Keratinocyte (primary cell): ENCODE results near the gene CPSF3.

ENCODE experiments used
- EZH2 ChIP-seq: IDR thresholded peaks from one replicate; pipeline ENCODE4 v1.6.1; 2012; ENCODE audit warnings: inconsistent platforms, mild to moderate bottlenecking, low read length, moderate library complexity
- TF ChIP-seq, protein P1 (sequence below), 3 experiments: IDR thresholded peaks in 1 of 3; conservative IDR thresholded peaks in 1 of 3; optimal IDR thresholded peaks in 1 of 3; 2 replicates in 2 of 3; 3 replicates in 1 of 3; pipeline versions ENCODE3 to v1.5.1; 2011; ENCODE audit warnings: low read length in 3 of 3, mild to moderate bottlenecking in 3 of 3, moderate library complexity in 2 of 3, control low read depth in 1 of 3, inconsistent platforms in 1 of 3; ENCODE audit not compliant: insufficient read depth in 2 of 3; ENCODE audit errors: extremely low read depth in 1 of 3

DNA sequence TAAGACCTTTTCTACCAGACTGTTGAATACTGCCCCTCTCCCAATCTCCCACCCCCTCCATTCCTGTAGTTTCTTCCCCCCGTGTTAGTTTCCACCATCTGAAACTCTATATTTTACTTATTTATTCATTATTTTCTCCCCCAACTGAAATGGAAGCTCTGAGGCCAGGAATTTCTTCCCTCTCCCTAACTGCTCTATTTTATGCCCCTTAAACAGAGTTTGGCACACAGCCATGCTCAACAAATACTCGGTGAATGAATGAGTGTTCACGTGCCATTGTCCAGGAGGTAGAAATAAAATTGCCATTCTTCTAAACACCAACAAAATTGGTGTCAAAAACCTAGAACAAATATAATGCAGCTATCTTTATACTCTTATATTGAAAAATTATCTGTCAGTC is 5.7 kb upstream of the CPSF3 start:
- TF ChIP-seq, protein P1, sequence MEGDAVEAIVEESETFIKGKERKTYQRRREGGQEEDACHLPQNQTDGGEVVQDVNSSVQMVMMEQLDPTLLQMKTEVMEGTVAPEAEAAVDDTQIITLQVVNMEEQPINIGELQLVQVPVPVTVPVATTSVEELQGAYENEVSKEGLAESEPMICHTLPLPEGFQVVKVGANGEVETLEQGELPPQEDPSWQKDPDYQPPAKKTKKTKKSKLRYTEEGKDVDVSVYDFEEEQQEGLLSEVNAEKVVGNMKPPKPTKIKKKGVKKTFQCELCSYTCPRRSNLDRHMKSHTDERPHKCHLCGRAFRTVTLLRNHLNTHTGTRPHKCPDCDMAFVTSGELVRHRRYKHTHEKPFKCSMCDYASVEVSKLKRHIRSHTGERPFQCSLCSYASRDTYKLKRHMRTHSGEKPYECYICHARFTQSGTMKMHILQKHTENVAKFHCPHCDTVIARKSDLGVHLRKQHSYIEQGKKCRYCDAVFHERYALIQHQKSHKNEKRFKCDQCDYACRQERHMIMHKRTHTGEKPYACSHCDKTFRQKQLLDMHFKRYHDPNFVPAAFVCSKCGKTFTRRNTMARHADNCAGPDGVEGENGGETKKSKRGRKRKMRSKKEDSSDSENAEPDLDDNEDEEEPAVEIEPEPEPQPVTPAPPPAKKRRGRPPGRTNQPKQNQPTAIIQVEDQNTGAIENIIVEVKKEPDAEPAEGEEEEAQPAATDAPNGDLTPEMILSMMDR (optimal IDR thresholded peaks at IDR 0.05 in 1 of 3, IDR thresholded peaks at IDR 0.05 in 1 of 3, conservative IDR thresholded peaks at IDR 0.05 in 1 of 3; ENCODE audit: extremely low read depth in 1 of 3, insufficient read depth in 2 of 3, low read length in 3 of 3): no peak
- TF ChIP-seq EZH2: no peak
